ENCODE data around the gene KRT3. TPM values are rescaled to one million over a fixed set of nuclear protein-coding genes. Genes with fewer than 3 reads are reported as not detected.

KRT3 gene
- total RNA-seq, 4 donors from 2014 or later, result not detected

GRCh38 chr12:52821071-52821730, 25.3 kb upstream of the KRT3 start:
- ATAC-seq (ENCODE audit: low FRiP score) (no peak), DNase-seq (ENCODE audit: low spot score) (no peak)
- TF ChIP-seq CTCF (IDR thresholded peaks at IDR 0.05), result no peak

- no peak for ATAC-seq (ENCODE audit: low FRiP score)
- TF ChIP-seq CTCF (IDR thresholded peaks at IDR 0.05), result no peak
- no peak for DNase-seq (ENCODE audit: low spot score)
Measured at GRCh38 chr12:52820521-52820920, 24.6 kb upstream of the KRT3 start.

GRCh38 chr12:52819731-52820510, 24.0 kb upstream of the KRT3 start:
- no peak for TF ChIP-seq CTCF (IDR thresholded peaks at IDR 0.05)
- no peak for DNase-seq (ENCODE audit: low spot score)
- no peak for ATAC-seq (ENCODE audit: low FRiP score)

GRCh38 chr12:52818887-52819420, 23.0 kb upstream of the KRT3 start:
- no peak for TF ChIP-seq CTCF (IDR thresholded peaks at IDR 0.05)
- ATAC-seq (ENCODE audit: low FRiP score), result no peak
- DNase-seq (ENCODE audit: low spot score), result no peak

- no peak for TF ChIP-seq CTCF (IDR thresholded peaks at IDR 0.05)
- no peak for DNase-seq (ENCODE audit: low spot score)
Measured at GRCh38 chr12:52818388-52818787, 22.5 kb upstream of the KRT3 start.

GRCh38 chr12:52817699-52818238, 21.9 kb upstream of the KRT3 start:
- ATAC-seq (ENCODE audit: low FRiP score), result no peak
- TF ChIP-seq CTCF (IDR thresholded peaks at IDR 0.05), result no peak
- DNase-seq (ENCODE audit: low spot score), result no peak

More at GRCh38 chr12:52818388-52818787, 22.5 kb upstream of the KRT3 start:
- no peak for ATAC-seq (ENCODE audit: low FRiP score)
